ENCODE measurements around the gene MAD1L1.

DNA sequence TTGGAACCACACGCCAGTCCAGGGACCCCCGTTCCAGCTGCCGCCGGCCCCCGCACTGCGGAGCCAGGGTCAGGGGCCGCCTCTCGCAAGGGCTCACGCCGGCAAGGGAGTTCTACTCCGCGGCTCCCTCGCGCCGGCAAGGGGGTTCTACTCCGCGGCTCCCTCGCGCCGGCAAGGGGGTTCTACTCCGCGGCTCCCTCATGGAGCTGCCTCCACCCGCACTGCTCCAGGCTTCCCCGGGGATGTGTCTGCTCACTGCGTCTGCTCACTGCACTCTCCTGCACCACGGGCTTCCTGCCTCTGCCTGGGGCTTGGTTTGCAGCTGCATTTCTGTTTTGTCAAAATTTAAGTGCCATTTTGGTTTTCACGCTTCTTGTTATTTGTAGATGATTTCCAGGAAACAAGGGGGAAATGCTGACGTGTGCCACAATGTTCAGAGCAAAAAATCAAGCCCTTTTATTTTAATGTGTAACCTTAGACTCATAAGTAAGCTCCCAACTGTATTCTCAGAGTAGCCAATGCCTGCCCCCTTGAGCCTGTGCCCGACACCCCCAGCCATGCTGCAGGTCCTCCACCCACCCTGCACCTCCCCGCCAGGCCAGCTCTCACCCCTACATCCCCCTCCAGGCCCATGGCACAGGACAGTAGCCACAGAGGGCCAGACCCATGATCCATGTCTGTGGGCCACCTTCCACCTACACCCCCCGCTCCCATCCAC is 246.2 kb downstream of the MAD1L1 start:
- no peak for TF ChIP-seq CTCF (IDR thresholded peaks at IDR 0.05)
- no peak for TF ChIP-seq POLR2A (IDR thresholded peaks at IDR 0.05)
